ENCODE results near the gene RIPOR2.

RIPOR2 gene

DNA sequence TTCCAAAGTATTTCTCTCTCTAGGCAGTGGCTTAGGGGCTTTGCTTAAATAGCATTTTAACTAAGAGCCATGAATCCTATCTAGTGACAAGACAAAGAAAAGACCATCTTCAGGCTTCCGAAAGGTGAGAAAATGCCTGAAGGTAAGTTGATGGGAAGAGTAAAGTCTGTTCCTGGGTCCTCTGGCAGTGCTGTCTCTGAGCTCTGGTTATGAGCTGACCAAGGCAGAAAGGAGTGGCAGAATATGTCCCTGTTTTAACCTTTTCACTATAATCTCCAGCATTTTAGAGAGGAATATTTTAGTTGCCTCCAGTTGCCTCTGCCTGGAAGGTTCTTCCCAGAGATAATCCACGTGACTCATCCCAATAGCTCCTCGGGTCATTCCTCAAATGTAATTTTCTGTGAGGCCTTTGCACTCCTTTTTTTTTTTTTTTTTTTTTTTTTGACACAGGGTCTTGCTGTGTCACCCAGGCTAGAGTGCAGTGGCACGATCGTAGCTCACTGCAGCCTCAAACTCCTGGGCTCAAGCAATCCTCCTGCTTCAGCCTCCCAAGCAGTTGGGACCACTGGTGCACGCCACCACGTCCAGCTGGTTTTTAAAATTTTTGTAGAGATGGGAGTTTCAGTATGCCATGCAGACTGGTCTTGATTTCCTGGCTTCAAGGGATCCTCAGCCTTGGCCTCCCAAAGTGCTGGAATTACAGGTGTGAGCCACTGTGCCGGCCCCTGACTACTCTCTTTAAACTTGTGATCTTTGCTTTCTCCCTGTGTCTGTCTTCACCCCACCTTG is 133.3 kb downstream of the RIPOR2 start:
- no peak overlapping the region for H3K4me3 ChIP-seq (ENCODE audit: low read length)
- no peak for TF ChIP-seq ZNF274 (IDR thresholded peaks at IDR 0.05; ENCODE audit: low read depth, low read length)

DNA sequence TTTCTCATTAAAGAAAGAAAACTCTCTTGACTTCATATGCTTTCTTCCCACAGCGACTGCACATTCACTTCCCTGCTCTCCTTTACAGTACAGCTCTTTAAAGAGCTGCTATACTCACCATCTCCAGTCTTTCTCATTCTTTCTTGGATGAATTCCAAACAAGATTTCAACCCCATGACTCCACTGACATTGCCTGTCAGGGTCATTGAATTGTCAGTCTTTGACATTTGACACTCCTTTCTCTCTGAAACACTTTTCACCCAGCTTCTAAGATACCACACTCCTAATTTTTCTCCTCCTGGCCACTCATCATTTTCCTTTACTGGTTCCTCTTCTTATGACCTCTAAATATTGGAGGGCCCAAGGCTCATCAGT is 136.2 kb downstream of the RIPOR2 start:
- no peak for TF ChIP-seq ZNF274 (IDR thresholded peaks at IDR 0.05; ENCODE audit: low read depth, low read length)
- H3K4me3 ChIP-seq (ENCODE audit: low read length) = no peak overlapping the region

DNA sequence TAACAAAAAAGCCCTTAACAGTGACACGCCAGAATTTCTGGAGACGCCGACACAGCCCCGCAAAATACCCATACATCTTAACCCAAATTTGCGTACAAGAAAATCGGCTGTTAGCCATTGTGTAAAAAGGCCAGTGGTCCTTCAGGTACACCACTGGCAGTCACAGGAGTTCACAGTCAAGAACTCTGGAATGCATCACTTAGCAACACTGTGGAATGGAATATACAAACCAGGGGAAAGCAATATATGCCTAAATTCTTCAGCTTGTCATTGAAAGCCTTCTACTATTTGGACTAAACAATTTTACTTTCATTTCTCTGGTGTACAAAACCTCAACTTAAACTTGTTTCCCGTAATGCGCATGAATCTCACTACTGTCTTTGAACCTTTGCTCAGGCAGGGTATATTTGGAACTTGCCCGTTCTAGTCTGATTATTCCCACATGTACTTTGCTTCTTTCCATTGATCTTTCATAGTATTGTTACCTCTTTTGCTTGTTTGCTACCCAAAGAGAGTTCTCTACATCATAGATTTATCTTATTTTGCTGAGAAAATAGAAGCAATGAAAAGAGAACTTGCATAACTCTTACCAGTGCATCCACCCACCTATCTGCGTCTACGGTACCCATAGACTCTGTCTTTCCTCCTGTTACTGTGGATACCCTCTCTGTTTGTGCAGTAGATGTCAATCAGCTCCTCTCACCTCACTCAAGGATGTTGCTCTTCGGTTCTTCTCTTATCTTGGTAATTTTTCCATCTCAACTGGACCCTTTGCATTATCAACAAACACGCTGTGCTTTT is 136.8 kb downstream of the RIPOR2 start, which contains the start of gene ARMH2:
ARMH2 (minus strand) TSS at position 178 of the 801 bp plus-strand sequence; CDS start at position 118, 60 bp downstream.
- H3K4me3 ChIP-seq (ENCODE audit: low read length) = no peak within 1 kb of the TSS
- no peak for TF ChIP-seq ZNF274 (IDR thresholded peaks at IDR 0.05; ENCODE audit: low read depth, low read length)

DNA sequence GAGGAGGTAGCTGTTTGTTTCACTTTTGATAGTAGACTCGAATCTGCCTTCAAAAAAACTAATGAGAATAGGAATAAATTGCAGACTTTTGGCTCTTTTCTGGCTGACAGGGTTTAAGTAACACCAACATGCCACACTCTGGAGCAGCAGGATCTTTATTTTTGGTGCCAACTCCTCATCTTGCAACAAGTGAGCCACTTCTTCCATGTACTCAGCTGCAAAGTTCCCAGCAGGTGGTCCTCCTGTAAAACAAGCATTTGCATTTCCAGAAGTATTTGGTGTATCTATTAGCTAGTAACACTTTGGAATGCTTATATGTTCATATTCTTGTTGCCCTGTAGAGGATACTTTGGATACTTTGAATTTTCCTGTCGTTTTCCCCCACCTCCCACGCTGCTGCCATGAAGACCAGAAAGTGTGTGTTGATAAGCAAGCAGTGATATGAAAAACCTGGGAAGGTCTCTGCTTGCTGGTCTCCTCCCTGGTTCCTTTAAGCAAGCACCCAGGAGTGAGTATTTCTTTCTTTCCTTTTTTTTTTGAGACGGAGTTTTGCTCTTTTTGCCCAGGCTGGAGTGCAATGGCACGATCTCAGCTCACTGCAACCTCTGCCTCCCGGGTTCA is 138.1 kb downstream of the RIPOR2 start:
- no peak for TF ChIP-seq ZNF274 (IDR thresholded peaks at IDR 0.05; ENCODE audit: low read depth, low read length)
- H3K4me3 ChIP-seq (ENCODE audit: low read length) = no peak overlapping the region

DNA sequence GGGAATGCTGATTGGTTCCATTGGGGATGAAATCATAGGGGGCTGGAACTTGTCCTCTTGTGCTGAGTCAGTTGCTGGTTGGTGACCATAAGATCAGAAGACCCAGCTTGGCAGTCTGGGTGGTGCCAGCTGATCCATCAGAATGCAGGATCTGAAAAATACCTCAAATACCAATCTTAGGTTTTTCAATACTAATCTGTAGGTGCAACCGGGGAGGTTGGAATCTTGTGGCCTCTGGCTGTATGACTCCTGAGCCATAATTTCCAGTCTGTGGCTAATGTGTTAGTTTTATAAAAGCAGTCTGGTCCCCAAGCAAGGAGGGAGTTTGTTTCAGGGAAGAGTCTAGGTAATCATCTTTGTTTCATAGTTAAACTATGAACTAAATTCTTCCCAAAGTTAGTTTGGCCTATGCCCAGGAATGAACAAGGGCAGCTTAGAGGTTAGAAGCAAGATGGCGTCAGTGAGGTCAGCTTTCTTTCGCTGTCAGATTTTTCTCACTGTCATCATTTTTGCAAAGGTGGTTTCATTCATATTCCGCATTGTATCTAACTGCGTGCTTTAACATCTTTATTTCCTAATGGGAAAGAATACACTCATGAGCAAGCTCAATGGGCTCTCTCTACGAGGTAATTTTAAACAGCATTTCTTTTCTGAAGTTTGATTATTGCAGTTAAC is 139.0 kb downstream of the RIPOR2 start:
- no peak overlapping the region for H3K4me3 ChIP-seq (ENCODE audit: low read length)
- no peak for TF ChIP-seq ZNF274 (IDR thresholded peaks at IDR 0.05; ENCODE audit: low read depth, low read length)

DNA sequence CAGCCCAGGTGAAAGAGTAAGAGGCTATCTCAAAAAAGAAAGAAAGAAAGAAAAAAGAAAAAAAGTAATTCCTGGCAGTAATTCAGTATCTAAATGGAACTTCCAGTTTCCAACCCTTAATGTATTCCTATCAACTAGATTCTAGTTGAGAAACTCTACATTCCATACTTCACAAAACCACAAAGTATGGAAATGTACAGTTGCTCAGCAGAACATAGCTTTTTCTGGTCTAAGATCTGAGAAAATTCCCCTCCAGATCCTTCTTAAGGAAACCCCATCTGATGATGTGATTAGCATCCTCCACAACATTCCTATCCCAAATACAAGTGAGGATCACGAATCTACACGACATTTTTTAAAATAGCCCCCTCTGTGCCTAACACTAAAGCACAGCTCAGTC is 140.7 kb downstream of the RIPOR2 start:
- no peak for TF ChIP-seq ZNF274 (IDR thresholded peaks at IDR 0.05; ENCODE audit: low read depth, low read length)
- no peak overlapping the region for H3K4me3 ChIP-seq (ENCODE audit: low read length)

DNA sequence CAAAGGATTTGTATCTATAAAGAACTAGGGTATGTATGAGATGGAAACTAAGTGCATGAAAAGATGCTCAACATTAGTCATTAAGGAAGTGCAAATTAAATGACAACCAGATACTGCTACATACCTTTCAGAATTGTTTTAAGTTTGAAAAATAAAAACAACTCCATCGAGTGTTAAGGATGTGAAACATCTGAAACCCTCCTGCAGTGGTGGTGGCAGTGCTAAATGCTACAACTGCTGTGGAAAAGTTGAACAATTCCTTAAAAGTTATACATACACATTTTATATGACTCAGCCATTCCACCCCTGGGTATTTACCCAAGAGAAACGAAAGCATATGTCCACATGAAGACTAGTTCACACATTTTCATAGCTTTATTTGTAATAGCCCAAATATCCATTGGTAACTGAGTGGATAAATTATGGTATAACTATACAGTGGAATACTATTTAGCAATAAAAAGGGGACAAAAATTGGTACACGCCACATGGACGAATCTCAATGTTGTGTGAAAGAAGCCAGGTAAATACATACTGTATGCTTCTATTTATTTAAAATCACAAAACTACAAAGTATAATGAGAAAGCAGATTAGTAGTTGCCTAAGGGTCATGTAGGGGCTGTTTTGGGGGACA is 147.6 kb downstream of the RIPOR2 start:
- no peak for TF ChIP-seq ZNF274 (IDR thresholded peaks at IDR 0.05; ENCODE audit: low read depth, low read length)
- H3K4me3 ChIP-seq (ENCODE audit: low read length) = no peak overlapping the region

DNA sequence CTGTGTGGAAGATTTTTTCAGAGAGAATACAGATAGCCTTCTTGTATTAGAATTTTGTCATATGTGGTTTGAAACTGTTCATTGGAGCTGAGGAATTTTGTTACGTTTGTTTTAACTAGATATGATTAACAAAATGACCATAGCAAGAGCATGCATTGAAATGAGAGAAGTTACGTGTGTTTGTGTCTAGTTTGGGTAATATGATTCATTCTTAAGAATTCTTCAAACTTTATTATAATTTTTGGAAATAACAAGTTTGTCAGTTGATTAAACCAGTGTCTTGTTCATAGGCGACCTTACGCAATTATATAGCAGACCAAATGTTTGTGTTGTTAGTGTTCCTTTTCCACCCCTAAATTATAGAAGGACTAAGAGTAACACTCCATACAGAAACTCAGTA is 155.6 kb downstream of the RIPOR2 start:
- TF ChIP-seq ZNF274 (IDR thresholded peaks at IDR 0.05; ENCODE audit: low read depth, low read length) = no peak
- no peak overlapping the region; the same call in 1 of the 2 replicates for H3K4me3 ChIP-seq (ENCODE audit: low read length)

DNA sequence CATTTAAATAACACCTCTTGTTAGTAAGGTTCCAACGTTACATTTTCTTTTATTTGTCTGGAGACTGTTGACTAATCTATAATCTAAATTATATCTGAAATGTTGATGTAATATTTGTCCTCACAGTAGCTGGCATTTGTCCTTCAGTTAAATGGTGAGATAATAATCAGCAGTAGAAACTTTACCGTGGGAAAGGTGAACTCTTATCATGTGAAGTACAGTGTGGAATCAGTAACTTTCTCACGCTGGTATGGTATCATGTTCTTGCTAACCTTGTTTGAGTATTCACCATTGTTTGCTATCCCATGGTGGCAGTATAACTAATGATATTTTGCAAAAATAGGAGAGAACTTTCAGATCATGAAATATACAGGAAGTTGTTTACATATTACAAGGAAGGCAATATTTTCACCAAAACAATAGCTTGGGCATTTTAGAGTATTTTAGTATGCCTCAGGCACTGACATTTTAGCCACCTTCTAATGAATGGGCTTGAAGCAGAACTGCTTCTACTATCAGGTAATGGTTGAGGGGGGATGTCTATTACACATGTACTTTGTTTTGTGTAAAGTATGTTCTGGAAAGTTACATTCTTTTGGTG is 156.2 kb downstream of the RIPOR2 start:
- TF ChIP-seq ZNF274 (IDR thresholded peaks at IDR 0.05; ENCODE audit: low read depth, low read length) = no peak
- peak overlapping the region; percentile 13; the same call in 1 of the 2 replicates for H3K4me3 ChIP-seq (ENCODE audit: low read length)

DNA sequence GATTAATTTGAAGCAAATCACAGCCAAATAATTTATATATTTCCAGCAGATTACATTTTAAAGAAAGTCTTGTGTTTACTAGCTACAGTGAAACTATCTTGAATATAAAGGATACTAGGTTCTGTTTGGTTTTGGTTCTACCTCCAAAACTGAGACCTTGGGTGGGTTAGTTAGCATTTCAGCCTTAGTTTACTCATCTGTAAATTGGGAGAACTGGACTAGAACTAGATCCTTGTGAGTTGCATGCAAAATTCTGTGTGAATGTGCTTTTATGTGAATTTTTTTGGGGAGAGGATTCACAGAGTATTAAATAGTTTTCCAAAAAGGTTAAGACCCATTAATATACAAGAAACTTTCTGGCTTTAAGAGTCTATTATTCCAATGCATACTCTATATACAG is 156.9 kb downstream of the RIPOR2 start:
- no peak overlapping the region; the same call in 1 of the 2 replicates for H3K4me3 ChIP-seq (ENCODE audit: low read length)
- no peak for TF ChIP-seq ZNF274 (IDR thresholded peaks at IDR 0.05; ENCODE audit: low read depth, low read length)

DNA sequence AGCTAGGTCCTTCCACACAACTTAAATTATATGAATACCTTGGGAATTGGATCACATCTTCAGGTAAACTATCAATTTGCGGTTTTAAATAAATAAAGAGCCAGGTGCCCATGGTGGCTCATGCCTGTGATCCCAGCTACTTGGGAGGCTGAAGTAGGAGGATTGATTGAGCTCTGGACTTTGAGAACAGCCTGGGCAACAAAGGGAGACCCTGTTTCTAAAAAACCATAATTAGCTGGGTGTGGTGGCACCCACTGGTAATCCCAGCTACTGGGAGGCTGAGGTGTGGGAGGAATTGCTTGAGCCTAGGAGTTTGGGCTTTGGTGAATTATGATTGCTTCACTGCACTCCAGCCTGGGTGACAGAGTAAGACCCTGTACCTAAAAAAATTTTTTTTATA is 157.6 kb downstream of the RIPOR2 start:
- TF ChIP-seq ZNF274 (IDR thresholded peaks at IDR 0.05; ENCODE audit: low read depth, low read length) = no peak
- peak overlapping the region; percentile 10 for H3K4me3 ChIP-seq (ENCODE audit: low read length)

DNA sequence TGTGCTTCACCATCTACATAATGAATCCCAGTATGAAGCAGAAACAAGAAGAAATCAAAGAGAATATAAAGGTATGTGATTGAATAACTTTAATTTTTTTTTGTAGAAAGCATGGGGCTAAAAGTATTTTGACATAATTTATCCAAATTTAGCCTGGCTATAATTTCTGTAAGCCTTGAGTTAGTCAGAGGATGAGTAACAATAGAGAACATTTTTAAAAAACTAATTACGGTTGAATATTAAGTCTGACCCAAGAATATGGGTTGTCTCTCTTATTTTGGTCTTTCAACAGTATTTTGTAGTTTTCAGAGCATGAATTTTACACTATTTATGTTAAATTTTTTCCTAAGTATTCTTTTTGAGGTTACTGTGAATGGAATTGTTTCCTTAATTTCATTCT is 158.5 kb downstream of the RIPOR2 start:
- peak overlapping the region; percentile 87; the same call in 1 of the 2 replicates for H3K4me3 ChIP-seq (ENCODE audit: low read length)

DNA sequence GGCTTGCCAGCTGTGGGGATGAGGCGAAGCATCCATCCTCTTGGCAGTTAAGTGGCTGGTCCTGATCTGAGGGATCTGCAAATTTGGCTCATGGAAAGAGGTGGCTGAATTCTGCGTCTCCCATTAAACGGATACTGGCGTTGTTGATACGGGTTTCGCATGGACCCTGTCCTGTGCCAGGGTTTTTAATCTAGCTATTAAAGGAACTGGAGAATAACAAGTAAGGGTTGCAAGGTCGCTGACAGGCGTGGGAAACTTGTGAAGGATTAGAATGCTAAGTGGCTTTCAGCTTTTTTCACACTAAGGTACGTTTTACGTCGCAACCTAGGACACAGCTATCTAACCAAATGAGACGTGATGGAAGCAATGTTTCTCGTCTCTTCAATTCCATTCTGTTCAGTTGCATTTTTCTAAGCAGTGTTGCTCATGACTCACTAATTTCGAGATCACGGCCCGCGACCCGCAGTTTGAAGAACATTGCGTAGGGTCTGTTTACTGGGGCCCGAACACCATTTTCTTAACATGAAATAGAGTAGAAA is 160.2 kb downstream of the RIPOR2 start:
- TF ChIP-seq ZNF274 (IDR thresholded peaks at IDR 0.05; ENCODE audit: low read depth, low read length) = no peak
- peak overlapping the region; percentile 87 for H3K4me3 ChIP-seq (ENCODE audit: low read length)

More for the DNA sequence above, 158.5 kb downstream of the RIPOR2 start:
- TF ChIP-seq ZNF274 (IDR thresholded peaks at IDR 0.05; ENCODE audit: low read depth, low read length) = no peak
